Kidney (tissue), 14 donors: Measurements from ENCODE around the gene TEKT3. TPM values are rescaled to one million over a fixed set of nuclear protein-coding genes. Genes with fewer than 3 reads are reported as not detected.

Experiments
- DNase-seq, 5 donors: peaks; one replicate each; pipeline ENCODE4 v3.0.0-alpha.2; 2013 to 2020
- FAIRE-seq: peaks from 2 replicates; lab custom pipeline; 2012; peaks lifted over from hg19 to GRCh38; lab: Jason Lieb, UNC
- H3K27ac ChIP-seq, 2 donors: one replicate each; pipeline ENCODE4 v1.7.0; 2013; ENCODE audit warnings: low read depth in 2 of 2, low read length in 2 of 2, inconsistent platforms in 1 of 2
- H3K27me3 ChIP-seq: one replicate; pipeline ENCODE4 v1.7.1; 2013; ENCODE audit warnings: low read length, inconsistent platforms; ENCODE audit not compliant: control insufficient read depth, insufficient read depth
- H3K36me3 ChIP-seq, 3 donors: one replicate each; pipeline versions ENCODE4 v1.7.0 to v1.7.1; 2013; ENCODE audit warnings: low read length in 3 of 3, control low read depth in 1 of 3, inconsistent platforms in 1 of 3; ENCODE audit not compliant: insufficient read depth in 3 of 3, control insufficient read depth in 2 of 3
- H3K4me1 ChIP-seq, 3 donors: one replicate each; pipeline versions ENCODE4 v1.7.0 to v1.7.1; 2013; ENCODE audit warnings: low read length in 3 of 3, inconsistent platforms in 1 of 3, low read depth in 1 of 3; ENCODE audit not compliant: control insufficient read depth in 2 of 3, insufficient read depth in 2 of 3
- H3K4me3 ChIP-seq, 3 donors: one replicate each; pipeline versions ENCODE4 v1.7.0 to v1.8.1; 2013; ENCODE audit warnings: low read length in 3 of 3, control low read depth in 1 of 3, inconsistent platforms in 1 of 3
- H3K9ac ChIP-seq, 3 donors: one replicate each; pipeline versions ENCODE4 v1.7.0 to v1.7.1; 2013; ENCODE audit warnings: low read length in 3 of 3, control low read depth in 1 of 3, inconsistent platforms in 1 of 3
- H3K9me3 ChIP-seq, 3 donors: one replicate each; pipeline versions ENCODE4 v1.7.0 to v1.7.1; 2013; ENCODE audit warnings: low read length in 3 of 3, control low read depth in 1 of 3, inconsistent platforms in 1 of 3; ENCODE audit not compliant: control insufficient read depth in 2 of 3, insufficient read depth in 1 of 3
- CTCF ChIP-seq: IDR thresholded peaks from 3 replicates; pipeline ENCODE4 v1.5.1; 2012; ENCODE audit warnings: mild to moderate bottlenecking, moderate library complexity, borderline replicate concordance; ENCODE audit not compliant: insufficient read depth; ENCODE audit errors: extremely low read depth
- intact Hi-C: fragments of 100-400 bp; cut with DNase I; formaldehyde crosslinking; loops from one replicate; pipeline ENCODE4 v1.11.1; 2022
- polyA plus RNA-seq: library from polyadenylated mRNA; stranded (reverse); fragments of 350-450 nt; fragmentation: Illumina TruSeq; extraction: RNeasy Lipid Tissue Mini Kit (QIAGEN cat#74804); gene quantifications from one replicate; pipeline ENCODE4 v1.2.3, GENCODE V29; 2014; ENCODE audit warnings: low read depth, low replicate concordance; ENCODE audit not compliant: insufficient read depth
- total RNA-seq: library from RNA; stranded (reverse); fragmentation: NEBNext Ultra II Directional; extraction: Animal tissue kit (Norgen Biotek cat#: 25700); gene quantifications from one replicate; pipeline ENCODE4 v1.2.1, GENCODE V29; 2021
- donor health status: control.
- donor health status: control.
- donor health status: control.
- donor health status: control.
- donor health status: control.
- donor health status: DM: yes; HTN: yes; CAD: no.
- donor health status: Normal renal cell carcinoma (clear cell type).

TEKT3 gene
- total and polyA plus RNA-seq, 2 donors from 2014 or later: 1.4 TPM; not detected in 1

- Histone ChIP-seq H3K27ac (no peak overlapping the region), H3K4me3 (no peak overlapping the region), H3K9me3 (peaks cover 0 to 2% (median 0%) of the 10 kb centered on the region in 3 donors), H3K36me3 (no peaks in the 10 kb centered on the region), H3K27me3 (no peaks in the 10 kb centered on the region), H3K9ac (no peak overlapping the region), H3K4me1 (no peaks in the 10 kb centered on the region)
- no peak for FAIRE-seq
- no peak for DNase-seq
- TF ChIP-seq CTCF: no peak
- intact Hi-C loops: no loop called here
These were observed 20.2 kb upstream of the TEKT3 start for GRCh38 chr17:15361592-15361991.

DNA sequence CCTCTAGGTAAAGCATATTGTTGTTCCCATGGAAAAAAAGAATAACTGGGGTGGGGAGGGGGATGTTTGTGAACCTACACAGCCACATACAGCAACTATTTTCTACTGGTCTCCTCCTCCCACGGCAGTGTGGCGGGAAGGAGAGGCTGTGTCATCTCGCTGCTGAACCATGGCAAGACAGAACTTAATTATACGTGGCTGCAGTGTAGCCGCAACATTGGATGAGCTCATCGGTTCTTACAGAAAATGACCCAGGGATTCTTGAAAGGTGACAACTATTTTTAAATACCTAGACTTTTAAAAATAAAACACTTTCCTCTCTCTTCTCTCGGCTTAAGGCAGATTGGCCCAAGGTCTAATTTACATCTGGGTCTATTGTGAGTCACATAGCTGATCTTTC lies 19.8 kb upstream of the TEKT3 start:
- Histone ChIP-seq H3K4me1 (no peaks in the 10 kb centered on the region), H3K27ac (no peak overlapping the region), H3K36me3 (no peaks in the 10 kb centered on the region), H3K9ac (no peak overlapping the region), H3K27me3 (no peaks in the 10 kb centered on the region), H3K9me3 (no peaks in the 10 kb centered on the region), H3K4me3 (no peak overlapping the region)
- peak in 3 of 5 donors; percentile 37 to 69 (median 65) for DNase-seq
- FAIRE-seq: no peak
- no peak for TF ChIP-seq CTCF
- intact Hi-C loops: no loop called here

GRCh38 chr17:15354256-15354655 lies 12.9 kb upstream of the TEKT3 start:
- intact Hi-C loops: no loop called here
- Histone ChIP-seq H3K4me1 (no peaks in the 10 kb centered on the region), H3K27ac (no peak overlapping the region), H3K4me3 (no peak overlapping the region), H3K9me3 (no peaks in the 10 kb centered on the region), H3K36me3 (no peaks in the 10 kb centered on the region), H3K27me3 (no peaks in the 10 kb centered on the region), H3K9ac (no peak overlapping the region)
- TF ChIP-seq CTCF: no peak
- FAIRE-seq (no peak), DNase-seq (no peak)

DNA sequence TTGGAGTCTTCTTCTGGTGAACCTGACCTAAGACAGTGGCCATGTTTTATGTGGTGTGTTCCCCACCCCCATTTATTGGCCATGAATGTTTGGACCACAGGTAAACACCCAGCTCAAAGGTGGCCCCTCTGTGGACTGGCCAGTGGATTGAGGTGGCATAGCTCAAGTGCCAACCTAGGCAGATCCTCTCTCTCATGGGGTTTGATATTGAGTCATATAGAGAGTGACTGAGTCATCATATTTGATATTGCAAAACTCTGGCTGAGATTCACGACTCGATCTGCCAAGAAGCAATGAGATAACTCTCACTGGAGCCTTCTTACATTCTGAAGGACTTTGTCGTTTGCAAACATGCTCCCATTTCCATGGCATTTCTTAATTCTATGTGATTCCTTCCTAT lies 10.5 kb upstream of the TEKT3 start:
- no peaks in the 10 kb centered on the region for H3K36me3 ChIP-seq
- no peak overlapping the region for H3K9ac ChIP-seq
- H3K4me3 ChIP-seq: no peak overlapping the region
- intact Hi-C loops: no loop called here
- DNase-seq: no peak
- no peaks in the 10 kb centered on the region for H3K4me1 ChIP-seq
- H3K27me3 ChIP-seq: no peaks in the 10 kb centered on the region
- no peaks in the 10 kb centered on the region for H3K9me3 ChIP-seq
- FAIRE-seq: no peak
- no peak overlapping the region for H3K27ac ChIP-seq
- no peak for TF ChIP-seq CTCF
